Fibroblast of lung (primary cell): ENCODE results near the gene BCCIP. TPM values are rescaled to one million over a fixed set of nuclear protein-coding genes. Genes with fewer than 3 reads are reported as not detected.

Experiments
- DNase-seq, 2 donors: peaks; one replicate each; pipeline versions ENCODE4 v3.0.0 to v3.0.0-alpha.2; 2010; ENCODE audit warnings: low read depth in 2 of 2
- H2AFZ ChIP-seq: 2 replicates; pipeline ENCODE4 v1.5.1; 2012; ENCODE audit warnings: low read length, control low read depth, inconsistent platforms
- H3K27ac ChIP-seq: 2 replicates; pipeline ENCODE4 v1.5.1; 2011; ENCODE audit warnings: low read length, control low read depth; ENCODE audit not compliant: insufficient read depth
- H3K27me3 ChIP-seq: 2 replicates; pipeline ENCODE4 v1.5.1; 2011; ENCODE audit warnings: mild to moderate bottlenecking, low read length; ENCODE audit not compliant: control insufficient read depth, insufficient read depth
- H3K36me3 ChIP-seq: 2 replicates; pipeline ENCODE4 v1.5.1; 2011; ENCODE audit warnings: low read length; ENCODE audit not compliant: control insufficient read depth, insufficient read depth
- H3K4me1 ChIP-seq: 2 replicates; pipeline ENCODE4 v1.5.1; 2011; ENCODE audit warnings: low read length; ENCODE audit not compliant: control insufficient read depth, insufficient read depth; ENCODE audit errors: extremely low read depth
- H3K4me2 ChIP-seq: 2 replicates; pipeline ENCODE4 v1.5.1; 2011; ENCODE audit warnings: low read length, control low read depth; ENCODE audit not compliant: insufficient read depth; ENCODE audit errors: extremely low read depth
- H3K4me3 ChIP-seq, 4 experiments: fragments of 200-600 bp in 1 of 4; sonication (generic) in 1 of 4; replicated peaks in 1 of 4; 2 replicates each; pipeline ENCODE4 v1.5.1; 2011 to 2016; ENCODE audit warnings: low read length in 4 of 4, low read depth in 3 of 4, mild to moderate bottlenecking in 3 of 4, control low read depth in 2 of 4, inconsistent platforms in 1 of 4, mixed read lengths in 1 of 4; ENCODE audit not compliant: insufficient read depth in 1 of 4; ENCODE audit errors: control extremely low read depth in 1 of 4
- H3K79me2 ChIP-seq: 2 replicates; pipeline ENCODE4 v1.5.1; 2012; ENCODE audit warnings: mild to moderate bottlenecking, low read length, inconsistent platforms; ENCODE audit not compliant: control insufficient read depth, insufficient read depth
- H3K9ac ChIP-seq: 2 replicates; pipeline ENCODE4 v1.5.1; 2011; ENCODE audit warnings: mild to moderate bottlenecking, low read length, control low read depth; ENCODE audit not compliant: insufficient read depth
- H3K9me3 ChIP-seq: 2 replicates; pipeline ENCODE4 v1.5.1; 2012; ENCODE audit warnings: low read depth, low read length; ENCODE audit not compliant: control insufficient read depth, insufficient read depth
- H4K20me1 ChIP-seq: 2 replicates; pipeline ENCODE4 v1.5.1; 2011; ENCODE audit warnings: low read length; ENCODE audit not compliant: control insufficient read depth, insufficient read depth; ENCODE audit errors: extremely low read depth
- CTCF ChIP-seq, 2 donors: IDR thresholded peaks in 1 of 2; conservative IDR thresholded peaks in 1 of 2; 1 replicate in 1 of 2; 2 replicates in 1 of 2; pipeline ENCODE4 v1.5.1; 2011 to 2012; ENCODE audit warnings: low read length in 2 of 2, control low read depth in 1 of 2, inconsistent platforms in 1 of 2, low read depth in 1 of 2, mild to moderate bottlenecking in 1 of 2
- EZH2 ChIP-seq: IDR thresholded peaks from 2 replicates; pipeline ENCODE4 v1.5.1; 2012; ENCODE audit warnings: low read length, control low read depth, mild to moderate bottlenecking; ENCODE audit errors: missing control alignments
- polyA plus RNA-seq, 2 donors: library from polyadenylated mRNA; depleted of rRNA in 1 of 2; stranded (reverse) in 1 of 2; unstranded in 1 of 2; fragments of >200 nt; gene quantifications; 2 replicates each; pipeline ENCODE4 v1.2.1, GENCODE V29; 2011 to 2012; ENCODE audit warnings: missing spikeins in 1 of 2
- total RNA-seq: library from RNA; depleted of rRNA; stranded (reverse); fragments of >200 nt; gene quantifications from 2 replicates; pipeline ENCODE4 v1.2.1, GENCODE V29; 2014

BCCIP gene
- total and polyA plus RNA-seq, 2 donors (not counting 1 experiment from before 2014, with no cell fraction given), result 32.0 to 72.2 TPM

DNA sequence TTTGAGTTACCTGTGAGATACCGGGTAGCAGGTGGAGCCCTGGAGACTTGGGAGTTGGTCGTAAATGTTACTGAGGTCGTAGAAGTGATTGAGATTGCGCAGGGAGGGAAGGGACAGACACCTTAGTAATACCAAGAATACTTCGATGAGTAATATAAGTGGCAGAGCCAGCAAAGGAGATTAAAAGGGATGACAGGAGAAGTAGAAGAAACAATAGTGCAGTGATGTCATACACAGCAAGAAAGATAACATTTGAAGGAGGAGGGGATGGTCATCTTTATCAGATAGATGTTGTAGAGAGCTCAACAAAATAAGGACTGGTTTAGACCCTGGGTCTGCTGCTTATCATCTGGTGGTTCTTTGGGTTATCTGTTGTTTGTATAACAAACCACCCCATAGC, 5.0 kb downstream of the BCCIP start:
- H3K36me3 ChIP-seq, result peaks cover 13% of the 10 kb centered on the region
- H3K79me2 ChIP-seq, result peaks cover 37% of the 10 kb centered on the region

GRCh38 chr10:125836746-125837145, 13.4 kb downstream of the BCCIP start:
- no peak overlapping the region for H3K4me3 ChIP-seq
- H3K4me2 ChIP-seq, result no peak overlapping the region
- no peak for DNase-seq
- H3K27ac ChIP-seq, result no peak overlapping the region
- H4K20me1 ChIP-seq, result no peaks in the 10 kb centered on the region
- H3K4me1 ChIP-seq, result no peaks in the 10 kb centered on the region
- H2AFZ ChIP-seq, result no peak overlapping the region
- H3K9me3 ChIP-seq, result no peaks in the 10 kb centered on the region
- H3K36me3 ChIP-seq, result peaks cover 16% of the 10 kb centered on the region
- no peaks in the 10 kb centered on the region for H3K27me3 ChIP-seq
- TF ChIP-seq EZH2 (no peak), CTCF (conservative IDR thresholded peaks at IDR 0.05 in 1 of 2, IDR thresholded peaks at IDR 0.05 in 1 of 2; ENCODE audit: low read depth in 1 of 2, low read length in 2 of 2) (no peak)
- no peaks in the 10 kb centered on the region for H3K79me2 ChIP-seq
- no peak overlapping the region for H3K9ac ChIP-seq

More for the DNA sequence above, 5.0 kb downstream of the BCCIP start:
- no peaks in the 10 kb centered on the region for H3K9me3 ChIP-seq
- no peaks in the 10 kb centered on the region for H4K20me1 ChIP-seq
- DNase-seq, result no peak
- TF ChIP-seq CTCF (conservative IDR thresholded peaks at IDR 0.05 in 1 of 2, IDR thresholded peaks at IDR 0.05 in 1 of 2; ENCODE audit: low read depth in 1 of 2, low read length in 2 of 2) (no peak), EZH2 (no peak)
- H3K27me3 ChIP-seq, result no peaks in the 10 kb centered on the region
- H3K4me3 ChIP-seq, result no peak overlapping the region
- no peak overlapping the region for H3K9ac ChIP-seq
- H3K4me1 ChIP-seq, result peaks cover 8% of the 10 kb centered on the region
- H2AFZ ChIP-seq, result no peak overlapping the region
- no peak overlapping the region for H3K27ac ChIP-seq
- no peak overlapping the region for H3K4me2 ChIP-seq

DNA sequence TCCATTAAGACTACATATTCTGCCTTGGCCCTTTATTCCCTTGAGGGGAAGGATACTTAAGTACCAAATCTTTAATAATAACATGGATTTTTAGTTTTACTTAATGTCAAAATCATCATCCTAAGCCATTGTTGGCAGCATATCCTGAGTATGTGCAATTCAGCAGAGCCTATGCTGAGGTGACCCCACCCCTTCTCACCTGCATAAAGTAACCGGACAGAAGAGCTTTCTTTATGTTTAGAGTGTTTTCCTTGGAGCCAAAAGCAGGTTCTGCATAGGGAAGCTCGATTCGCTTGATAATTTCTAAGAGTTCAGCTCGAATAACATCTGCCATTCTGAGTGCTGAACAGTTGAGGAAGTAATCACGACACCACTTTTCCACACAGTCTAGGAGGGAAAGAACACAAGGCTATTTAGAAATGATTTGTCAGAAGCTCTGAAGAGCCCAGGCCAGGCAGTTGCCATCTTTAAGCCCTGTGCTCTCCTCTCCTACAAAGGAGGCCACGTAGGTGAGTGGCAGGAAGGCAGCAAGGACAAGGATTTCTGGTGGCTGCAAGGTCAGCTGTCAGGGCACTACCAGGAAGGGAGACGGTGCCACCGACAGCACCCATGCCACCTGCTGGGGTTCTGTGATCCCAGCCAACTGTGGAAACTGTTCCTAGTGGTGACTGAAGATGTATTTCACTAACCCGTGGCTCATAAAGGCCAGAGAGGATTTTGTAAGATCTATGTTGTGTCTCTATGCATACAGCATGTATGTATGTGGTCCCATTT, 15.6 kb downstream of the BCCIP start:
- Histone ChIP-seq H3K4me1 (no peaks in the 10 kb centered on the region), H3K36me3 (peaks cover 16% of the 10 kb centered on the region), H4K20me1 (no peaks in the 10 kb centered on the region), H3K4me2 (no peak overlapping the region), H3K9ac (no peak overlapping the region), H3K4me3 (no peak overlapping the region), H3K9me3 (no peaks in the 10 kb centered on the region), H3K27me3 (no peaks in the 10 kb centered on the region), H2AFZ (no peak overlapping the region), H3K79me2 (no peaks in the 10 kb centered on the region), H3K27ac (no peak overlapping the region)
- TF ChIP-seq CTCF (conservative IDR thresholded peaks at IDR 0.05 in 1 of 2, IDR thresholded peaks at IDR 0.05 in 1 of 2; ENCODE audit: low read depth in 1 of 2, low read length in 2 of 2) (no peak), EZH2 (no peak)
- no peak for DNase-seq
